ENCODE results near the gene VWF. TPM values are rescaled to one million over a fixed set of nuclear protein-coding genes. Genes with fewer than 3 reads are reported as not detected.

Gene VWF
- total RNA-seq, 1 donor from 2014 or later: 0.06 TPM

- H3K4me3 ChIP-seq (ENCODE audit: low read depth, low read length): no peak overlapping the region
- no peak for DNase-seq (ENCODE audit: low read depth)
- TF ChIP-seq CTCF (conservative IDR thresholded peaks at IDR 0.05; ENCODE audit: low read depth, low read length): no peak
Measured at GRCh38 chr12:5905757-5906156, 218.7 kb downstream of the VWF start.

- no peak for TF ChIP-seq CTCF (conservative IDR thresholded peaks at IDR 0.05; ENCODE audit: low read depth, low read length)
- DNase-seq (ENCODE audit: low read depth): no peak
- no peak overlapping the region for H3K4me3 ChIP-seq (ENCODE audit: low read depth, low read length)
Measured at GRCh38 chr12:5904969-5905368, 219.5 kb downstream of the VWF start.

- TF ChIP-seq CTCF (conservative IDR thresholded peaks at IDR 0.05; ENCODE audit: low read depth, low read length): no peak
- H3K4me3 ChIP-seq (ENCODE audit: low read depth, low read length): no peak overlapping the region
- DNase-seq (ENCODE audit: low read depth): no peak
Measured at GRCh38 chr12:5904441-5904840, 220.0 kb downstream of the VWF start.

- no peak for TF ChIP-seq CTCF (conservative IDR thresholded peaks at IDR 0.05; ENCODE audit: low read depth, low read length)
- DNase-seq (ENCODE audit: low read depth): no peak
- H3K4me3 ChIP-seq (ENCODE audit: low read depth, low read length): no peak overlapping the region
Measured at GRCh38 chr12:5902736-5903135, 221.7 kb downstream of the VWF start.

GRCh38 chr12:5901416-5901815 is 223.1 kb downstream of the VWF start:
- no peak for DNase-seq (ENCODE audit: low read depth)
- TF ChIP-seq CTCF (conservative IDR thresholded peaks at IDR 0.05; ENCODE audit: low read depth, low read length): no peak
- H3K4me3 ChIP-seq (ENCODE audit: low read depth, low read length): no peak overlapping the region

GRCh38 chr12:5900533-5901205 is 223.8 kb downstream of the VWF start:
- no peak for DNase-seq (ENCODE audit: low read depth)
- TF ChIP-seq CTCF (conservative IDR thresholded peaks at IDR 0.05; ENCODE audit: low read depth, low read length): no peak
- H3K4me3 ChIP-seq (ENCODE audit: low read depth, low read length): no peak overlapping the region

- TF ChIP-seq CTCF (conservative IDR thresholded peaks at IDR 0.05; ENCODE audit: low read depth, low read length): no peak
- no peak overlapping the region for H3K4me3 ChIP-seq (ENCODE audit: low read depth, low read length)
- no peak for DNase-seq (ENCODE audit: low read depth)
Measured at GRCh38 chr12:5900076-5900475, 224.4 kb downstream of the VWF start.

Data from epithelial cell of proximal tubule (primary cell).